ENCODE data around the gene BRCC3.
"Not testable (repeated sequence)": the region's sequence is repeated elsewhere in the genome, so short reads cannot be mapped to it uniquely, and the experiment has no call there.

- not testable (repeated sequence) for TF ChIP-seq CTCF (IDR thresholded peaks at IDR 0.05; ENCODE audit: low read length); EZH2 (IDR thresholded peaks at IDR 0.05; ENCODE audit: borderline replicate concordance, low read length)
Measured at GRCh38 chrX:155148166-155148565, 76.9 kb downstream of the BRCC3 start.
